Neural cell (in vitro differentiated cells): ENCODE data around the gene ADORA2B. TPM values are rescaled to one million over a fixed set of nuclear protein-coding genes. Genes with fewer than 3 reads are reported as not detected.
"Not testable (repeated sequence)": the region's sequence is repeated elsewhere in the genome, so short reads cannot be mapped to it uniquely, and the experiment has no call there.

ENCODE experiments used
- H2AFZ ChIP-seq: fragments of 200-600, 300-800 bp; sonication (generic), shearing (Covaris generic); 2 replicates; pipeline ENCODE4 v1.6.0; 2014; ENCODE audit warnings: low read depth, mild to moderate bottlenecking, antibody characterized with exemption, low read length, moderate library complexity
- H3F3A ChIP-seq: fragments of 200-600 bp; shearing (Covaris generic); 2 replicates; pipeline ENCODE4 v1.6.1; 2016; ENCODE audit warnings: mild to moderate bottlenecking, moderate library complexity, mixed read lengths, antibody characterized with exemption, low read length; ENCODE audit not compliant: insufficient read depth, poor library complexity, severe bottlenecking
- H3K27ac ChIP-seq: fragments of 200-600, 300-800 bp; sonication (generic), shearing (Covaris generic); 2 replicates; pipeline ENCODE4 v1.5.1; 2014; ENCODE audit warnings: mild to moderate bottlenecking, low read length, moderate library complexity
- H3K27me3 ChIP-seq: fragments of 300-800, 200-600 bp; sonication (generic), shearing (Covaris generic); 2 replicates; pipeline ENCODE4 v1.6.0; 2014; ENCODE audit warnings: mild to moderate bottlenecking, low read depth, low read length, moderate library complexity; ENCODE audit not compliant: insufficient read depth
- H3K36me3 ChIP-seq: fragments of 300-800, 200-600 bp; sonication (generic), shearing (Covaris generic); 2 replicates; pipeline ENCODE4 v1.5.1; 2014; ENCODE audit warnings: mild to moderate bottlenecking, antibody characterized with exemption, low read length, moderate library complexity; ENCODE audit not compliant: insufficient read depth
- H3K4me2 ChIP-seq: fragments of 300-800, 200-600 bp; sonication (generic), shearing (Covaris generic); 2 replicates; pipeline ENCODE4 v1.6.0; 2014; ENCODE audit warnings: mild to moderate bottlenecking, low read length
- H3K4me3 ChIP-seq: fragments of 300-800, 200-600 bp; sonication (generic), shearing (Covaris generic); 2 replicates; pipeline ENCODE4 v1.5.1; 2014; ENCODE audit warnings: mild to moderate bottlenecking, low read length, moderate library complexity
- H3K79me2 ChIP-seq: fragments of 200-600 bp; shearing (Covaris generic); replicated peaks from 2 replicates; pipeline ENCODE4 v1.6.0; 2014; ENCODE audit warnings: mild to moderate bottlenecking, low read length, moderate library complexity; ENCODE audit not compliant: insufficient read depth
- H3K9ac ChIP-seq: fragments of 300-800, 200-600 bp; sonication (generic), shearing (Covaris generic); 2 replicates; pipeline ENCODE4 v1.6.1; 2016; ENCODE audit warnings: mild to moderate bottlenecking, low read length, mixed read lengths
- H3K9me2 ChIP-seq: fragments of 200-600 bp; shearing (Covaris generic); 2 replicates; pipeline ENCODE4 v1.6.1; 2016; ENCODE audit warnings: mild to moderate bottlenecking, low read length, mixed read lengths; ENCODE audit not compliant: insufficient read depth
- H3K9me3 ChIP-seq: fragments of 200-600, 300-800 bp; sonication (generic), shearing (Covaris generic); 2 replicates; pipeline ENCODE4 v1.6.1; 2016; ENCODE audit warnings: mild to moderate bottlenecking, mixed run types, low read length, moderate library complexity, mixed read lengths
- H4K20me1 ChIP-seq: fragments of 200-600 bp; shearing (Covaris generic); 2 replicates; pipeline ENCODE4 v1.6.1; 2016; ENCODE audit warnings: mild to moderate bottlenecking, mixed run types; ENCODE audit not compliant: insufficient read depth
- CTCF ChIP-seq: fragments of 450-650 bp; IDR thresholded peaks from 2 replicates; pipeline ENCODE4 v1.5.1; 2014; ENCODE audit warnings: antibody characterized with exemption, mild to moderate bottlenecking, moderate library complexity; ENCODE audit not compliant: poor library complexity, severe bottlenecking
- EP300 ChIP-seq: fragments of 450-650 bp; conservative IDR thresholded peaks from 2 replicates; pipeline ENCODE4 v1.6.1; 2014; ENCODE audit warnings: antibody characterized with exemption, mild to moderate bottlenecking, moderate library complexity; ENCODE audit not compliant: poor library complexity, severe bottlenecking
- EZH2 ChIP-seq: fragments of 200-600, 300-800 bp; shearing (Covaris generic), sonication (generic); IDR thresholded peaks from 2 replicates; pipeline ENCODE4 v1.6.1; 2014; ENCODE audit warnings: antibody characterized with exemption, low read length, borderline replicate concordance, mild to moderate bottlenecking; ENCODE audit not compliant: insufficient read depth, poor library complexity, severe bottlenecking
- MXI1 ChIP-seq: fragments of 450-650 bp; conservative IDR thresholded peaks from 2 replicates; pipeline ENCODE4 v1.6.1; 2014; ENCODE audit warnings: antibody characterized with exemption, mild to moderate bottlenecking; ENCODE audit not compliant: poor library complexity, severe bottlenecking
- POLR2AphosphoS5 ChIP-seq: IDR thresholded peaks from 2 replicates; pipeline ENCODE4 v1.6.1; 2012
- RAD21 ChIP-seq: fragments of 450-650 bp; conservative IDR thresholded peaks from 2 replicates; pipeline ENCODE4 v1.6.1; 2014; ENCODE audit warnings: antibody characterized with exemption, mild to moderate bottlenecking, moderate library complexity
- SMC3 ChIP-seq: fragments of 450-650 bp; conservative IDR thresholded peaks from 2 replicates; pipeline ENCODE4 v1.6.1; 2014; ENCODE audit warnings: antibody characterized with exemption, mild to moderate bottlenecking, moderate library complexity; ENCODE audit not compliant: poor library complexity
- TAF1 ChIP-seq: IDR thresholded peaks from 2 replicates; pipeline ENCODE4 v1.6.1; 2012; ENCODE audit warnings: low read depth
- polyA plus RNA-seq: library from polyadenylated mRNA; depleted of rRNA; stranded (reverse); fragments of >200 nt; gene quantifications from 2 replicates; pipeline ENCODE4 v1.2.3, GENCODE V29; 2014

ADORA2B gene
- polyA plus RNA-seq, 1 donor from 2014 or later, result 0.78 TPM

DNA sequence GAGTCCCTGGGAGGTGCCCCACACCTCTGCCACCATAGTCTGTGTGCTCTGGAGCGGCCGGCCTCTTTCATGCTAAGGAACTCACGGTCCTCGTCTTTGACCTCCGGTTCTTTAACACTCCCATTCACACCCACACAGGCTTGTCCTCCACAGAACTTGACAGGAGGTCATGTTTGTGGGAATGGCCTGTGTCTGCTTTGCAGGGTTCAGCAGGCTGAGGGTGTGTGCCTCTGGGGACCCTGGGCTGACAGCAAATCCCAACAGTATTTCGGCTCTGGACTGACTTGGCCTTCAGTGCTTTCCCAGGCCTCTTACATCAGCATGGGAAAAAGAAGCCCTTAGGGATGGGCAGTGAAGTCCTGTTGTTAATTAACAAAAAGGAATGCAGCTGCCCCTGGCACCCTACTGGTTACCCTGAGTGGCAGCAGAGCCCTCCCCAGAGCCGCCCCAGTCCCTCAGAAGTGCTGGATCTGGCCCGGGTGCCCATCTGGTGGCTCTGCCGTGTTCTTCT, 35.4 kb upstream of the ADORA2B start:
- Histone ChIP-seq H3K79me2 (no peaks in the 10 kb centered on the region), H3K27me3 (no peaks in the 10 kb centered on the region), H3K9ac (no peak overlapping the region), H3K4me3 (no peak overlapping the region), H3K27ac (no peak overlapping the region), H3K9me2 (no peaks in the 10 kb centered on the region), H3K9me3 (no peaks in the 10 kb centered on the region), H3F3A (no peaks in the 10 kb centered on the region), H3K4me2 (no peak overlapping the region), H3K36me3 (no peaks in the 10 kb centered on the region), H4K20me1 (no peaks in the 10 kb centered on the region), H2AFZ (no peak overlapping the region)
- no peak for TF ChIP-seq RAD21
- TF ChIP-seq EP300, result no peak
- TF ChIP-seq CTCF, result no peak
- TF ChIP-seq MXI1, result no peak
- no peak for TF ChIP-seq EZH2

DNA sequence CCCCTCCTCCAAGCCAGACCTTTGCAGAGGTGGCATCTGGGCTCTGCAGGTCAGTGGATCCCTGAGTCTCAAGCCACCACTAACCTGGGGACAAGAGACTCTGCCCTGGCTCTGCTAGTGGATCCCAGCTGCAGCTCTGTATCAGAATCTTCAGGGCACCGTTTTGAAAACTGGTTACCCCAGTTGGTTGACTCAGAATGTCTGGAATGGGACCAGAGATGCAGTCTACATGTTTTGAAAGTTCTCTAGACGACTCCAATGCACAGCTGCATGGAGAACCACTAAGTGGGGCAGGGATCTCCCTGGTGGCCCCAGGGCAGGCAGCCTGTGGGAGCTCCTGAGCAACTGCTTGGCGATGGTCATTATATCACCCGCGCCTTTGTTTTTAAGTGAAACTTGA, 34.1 kb upstream of the ADORA2B start:
- H3K9me2 ChIP-seq, result no peaks in the 10 kb centered on the region
- no peak overlapping the region for H2AFZ ChIP-seq
- no peak overlapping the region for H3K4me2 ChIP-seq
- no peaks in the 10 kb centered on the region for H3K36me3 ChIP-seq
- no peak overlapping the region for H3K9ac ChIP-seq
- no peak overlapping the region for H3K4me3 ChIP-seq
- TF ChIP-seq SMC3 (no peak), CTCF (no peak), TAF1 (no peak), POLR2AphosphoS5 (no peak), MXI1 (no peak), EP300 (no peak), EZH2 (no peak)
- H4K20me1 ChIP-seq, result no peaks in the 10 kb centered on the region
- H3K27ac ChIP-seq, result no peak overlapping the region
- no peaks in the 10 kb centered on the region for H3K27me3 ChIP-seq
- no peaks in the 10 kb centered on the region for H3F3A ChIP-seq
- H3K79me2 ChIP-seq, result no peaks in the 10 kb centered on the region
- no peaks in the 10 kb centered on the region for H3K9me3 ChIP-seq

GRCh38 chr17:15911701-15912100, 33.2 kb upstream of the ADORA2B start:
- H3K27me3 ChIP-seq, H3K4me3 ChIP-seq, H2AFZ ChIP-seq, H3K36me3 ChIP-seq, H3K27ac ChIP-seq, H3K9me3 ChIP-seq, H3K9me2 ChIP-seq, H4K20me1 ChIP-seq, H3F3A ChIP-seq, H3K4me2 ChIP-seq, H3K79me2 ChIP-seq, H3K9ac ChIP-seq: not testable (repeated sequence)
